SK-N-SH (cell line): ENCODE results near the gene ANKS1B. TPM values are rescaled to one million over a fixed set of nuclear protein-coding genes. Genes with fewer than 3 reads are reported as not detected.

Experiments used
- CTCF ChIA-PET: fragments of 300-600, 350-600 bp; formaldehyde crosslinking; extraction: SDS; loops from one replicate; lab custom pipeline; 2021; lab: Yijun Ruan, JAX
- POLR2A ChIA-PET: fragments of 350-600 bp; sonication (Branson Sonifier 250); formaldehyde crosslinking; extraction: SDS; loops from one replicate; lab custom pipeline; 2020; ENCODE audit warnings: antibody characterized with exemption, inconsistent platforms; lab: Yijun Ruan, JAX
- DNase-seq: peaks from one replicate; pipeline ENCODE4 v3.0.0; 2012
- H2AFZ ChIP-seq: fragments of 200-600 bp; sonication (generic); 2 replicates; pipeline ENCODE4 v1.8.1; 2016; ENCODE audit warnings: antibody characterized with exemption, mild to moderate bottlenecking, low read depth
- H3F3A ChIP-seq: fragments of 200-600 bp; sonication (generic); replicated peaks from 2 replicates; pipeline ENCODE3; 2016; ENCODE audit warnings: antibody characterized with exemption, mild to moderate bottlenecking; ENCODE audit not compliant: insufficient read depth
- H3K27ac ChIP-seq, 2 experiments: fragments of 200-500 bp in 1 of 2; fragments of 200-600 bp in 1 of 2; sonication (Bioruptor generic) in 1 of 2; sonication (generic), shearing (Covaris generic) in 1 of 2; 2 replicates each; pipeline versions ENCODE4 v1.5.1 to v1.6.1; 2014 to 2016; ENCODE audit warnings: low read depth in 2 of 2, inconsistent platforms in 1 of 2, low read length in 1 of 2, mild to moderate bottlenecking in 1 of 2, mixed read lengths in 1 of 2
- H3K27me3 ChIP-seq: fragments of 200-600 bp; sonication (generic), shearing (Covaris generic); 2 replicates; pipeline ENCODE4 v1.6.1; 2016; ENCODE audit warnings: mixed run types; ENCODE audit not compliant: insufficient read depth
- H3K36me3 ChIP-seq, 2 experiments: fragments of 200-500 bp in 1 of 2; fragments of 200-600 bp in 1 of 2; sonication (Bioruptor generic) in 1 of 2; sonication (generic) in 1 of 2; replicated peaks in 1 of 2; 2 replicates each; pipeline versions ENCODE3 to v1.5.1; 2014 to 2016; ENCODE audit warnings: low read length in 1 of 2, mild to moderate bottlenecking in 1 of 2; ENCODE audit not compliant: insufficient read depth in 2 of 2, control insufficient read depth in 1 of 2
- H3K4me1 ChIP-seq, 2 experiments: fragments of 200-500 bp in 1 of 2; fragments of 200-600 bp in 1 of 2; sonication (Bioruptor generic) in 1 of 2; sonication (generic), shearing (Covaris generic) in 1 of 2; 2 replicates each; pipeline versions ENCODE4 v1.5.1 to v1.6.1; 2014 to 2016; ENCODE audit warnings: low read depth in 1 of 2, low read length in 1 of 2, mixed run types in 1 of 2; ENCODE audit not compliant: insufficient read depth in 2 of 2, control insufficient read depth in 1 of 2
- H3K4me2 ChIP-seq: fragments of 200-600 bp; sonication (generic), shearing (Covaris generic); 2 replicates; pipeline ENCODE4 v1.6.1; 2017; ENCODE audit warnings: mixed run types
- H3K4me3 ChIP-seq, 2 experiments: fragments of 200-500 bp in 1 of 2; fragments of 200-600 bp in 1 of 2; sonication (Bioruptor generic) in 1 of 2; sonication (generic), shearing (Covaris generic) in 1 of 2; 2 replicates each; pipeline versions ENCODE4 v1.5.1 to v1.8.1; 2014 to 2016; ENCODE audit warnings: low read depth in 2 of 2, inconsistent platforms in 1 of 2, low read length in 1 of 2, mild to moderate bottlenecking in 1 of 2, mixed read lengths in 1 of 2, moderate library complexity in 1 of 2
- H3K79me2 ChIP-seq: fragments of 200-600 bp; sonication (generic); 2 replicates; pipeline ENCODE4 v1.8.1; 2017; ENCODE audit warnings: mild to moderate bottlenecking; ENCODE audit not compliant: insufficient read depth
- H3K9ac ChIP-seq: fragments of 200-600 bp; sonication (generic); 2 replicates; pipeline ENCODE4 v1.6.1; 2017; ENCODE audit warnings: mixed run types
- H3K9me2 ChIP-seq: fragments of 200-600 bp; sonication (generic); 2 replicates; pipeline ENCODE4 v1.6.1; 2017; ENCODE audit warnings: mixed run types
- H3K9me3 ChIP-seq: fragments of 200-600 bp; sonication (generic); 2 replicates; pipeline ENCODE4 v1.6.1; 2017; ENCODE audit warnings: mixed run types, mild to moderate bottlenecking, moderate library complexity
- H4K20me1 ChIP-seq: fragments of 200-600 bp; sonication (generic); 2 replicates; pipeline ENCODE4 v1.6.1; 2017; ENCODE audit warnings: mild to moderate bottlenecking, mixed run types; ENCODE audit not compliant: insufficient read depth
- EP300 ChIP-seq, 2 experiments: IDR thresholded peaks; 2 replicates each; pipeline versions ENCODE4 v1.4.0 to v1.6.1; 2012; ENCODE audit warnings: borderline replicate concordance in 1 of 2, low read depth in 1 of 2, low read length in 1 of 2
- FOXJ3 ChIP-seq: sonication (generic); formaldehyde crosslinking; IDR thresholded peaks from 2 replicates; pipeline ENCODE4 v1.5.1; 2020; ENCODE audit warnings: mild to moderate bottlenecking, missing genetic modification reagents
- FOXM1 ChIP-seq: IDR thresholded peaks from 2 replicates; pipeline ENCODE4 v1.4.0; 2012; ENCODE audit warnings: low read depth, mild to moderate bottlenecking
- GATA2 ChIP-seq: sonication (generic); formaldehyde crosslinking; IDR thresholded peaks from 2 replicates; pipeline ENCODE4 v1.5.0; 2020; ENCODE audit warnings: mild to moderate bottlenecking, missing genetic modification reagents
- MXI1 ChIP-seq: IDR thresholded peaks from 2 replicates; pipeline ENCODE4 v1.6.1; 2012; ENCODE audit warnings: mild to moderate bottlenecking, low read depth, low read length, improper control_type of control experiment
- POLR2AphosphoS5 ChIP-seq: IDR thresholded peaks from 2 replicates; pipeline ENCODE4 v1.6.1; 2012; ENCODE audit warnings: low read depth, low read length
- RAD21 ChIP-seq: IDR thresholded peaks from 2 replicates; pipeline ENCODE4 v1.6.1; 2012; ENCODE audit warnings: mild to moderate bottlenecking, low read length
- RCOR1 ChIP-seq: fragments of 150-350 bp; IDR thresholded peaks from 2 replicates; pipeline ENCODE4 v1.6.1; 2017; ENCODE audit warnings: antibody characterized with exemption, low read length
- SIN3A ChIP-seq: IDR thresholded peaks from 2 replicates; pipeline ENCODE4 v1.6.1; 2012; ENCODE audit warnings: low read depth, mild to moderate bottlenecking, low read length, moderate library complexity, borderline replicate concordance
- SMC3 ChIP-seq: IDR thresholded peaks from 2 replicates; pipeline ENCODE4 v1.6.1; 2012; ENCODE audit warnings: low read depth, low read length, improper control_type of control experiment
- TCF12 ChIP-seq: IDR thresholded peaks from 2 replicates; pipeline ENCODE4 v1.4.0; 2012
- TEAD4 ChIP-seq: IDR thresholded peaks from 2 replicates; pipeline ENCODE4 v1.4.0; 2012; ENCODE audit warnings: mild to moderate bottlenecking, borderline replicate concordance; ENCODE audit not compliant: insufficient read depth
- WGBS: methylation state at CpG from one replicate; pipeline ENCODE4 v1.1.6; 2017; ENCODE audit warnings: low lambda C conversion rate; 5-methylcytosine and 5-hydroxymethylcytosine counted together
- polyA plus RNA-seq, 3 experiments: library from polyadenylated mRNA; depleted of rRNA; stranded (reverse); fragments of >200 nt; gene quantifications; 2 replicates each; pipeline ENCODE4 v1.2.3, GENCODE V29; 2012
- TF ChIP-seq, protein P1 (sequence below): fragments of 200-600 bp; sonication (generic); IDR thresholded peaks from 2 replicates; pipeline ENCODE4 v1.6.1; 2017; ENCODE audit warnings: antibody characterized with exemption, mild to moderate bottlenecking, moderate library complexity
- TF ChIP-seq, protein P2 (sequence below): IDR thresholded peaks from 2 replicates; pipeline ENCODE4 v1.4.0; 2012; ENCODE audit warnings: low read depth
- TF ChIP-seq, protein P3 (sequence below): IDR thresholded peaks from 2 replicates; pipeline ENCODE4 v1.4.0; 2012; ENCODE audit warnings: low read depth, borderline replicate concordance
- TF ChIP-seq, protein P4 (sequence below): IDR thresholded peaks from 2 replicates; pipeline ENCODE4; 2012
- TF ChIP-seq, protein P5 (sequence below): IDR thresholded peaks from 2 replicates; pipeline ENCODE4 v1.4.0; 2012; ENCODE audit warnings: low read depth, borderline replicate concordance

Gene ANKS1B
- polyA plus RNA-seq, 1 of the 3 experiments (the other 2 are of a cell fraction), result 1.8 TPM

DNA sequence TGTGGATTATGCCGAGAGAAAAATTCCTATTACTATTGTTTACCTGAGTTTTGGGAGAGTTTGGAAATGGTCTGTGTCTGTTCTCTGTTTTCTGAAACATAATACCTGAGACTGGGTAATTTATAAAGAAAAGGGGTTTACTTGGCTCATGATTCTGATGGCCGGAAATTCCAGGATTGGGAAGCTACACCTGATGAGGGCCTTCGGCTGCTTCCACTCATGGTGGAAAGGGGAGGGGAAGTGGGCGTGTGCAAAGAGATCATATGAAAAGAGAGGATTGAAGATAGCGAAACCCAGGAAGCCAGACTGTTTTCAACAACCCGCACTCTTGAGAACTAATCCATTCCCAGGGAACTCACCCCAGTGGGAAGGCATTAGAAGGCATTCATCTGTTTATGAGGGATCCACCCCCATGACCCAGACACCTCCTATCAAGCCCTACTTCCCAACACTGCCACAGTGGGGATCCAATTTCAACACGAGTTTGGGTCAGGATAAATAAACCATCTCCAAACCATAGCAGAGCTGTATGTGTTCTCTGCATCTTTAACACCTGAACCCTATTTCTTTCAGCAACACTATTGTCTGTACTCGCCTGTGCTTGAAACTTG lies 1288.6 kb downstream of the ANKS1B start:
- no peaks in the 10 kb centered on the region for H4K20me1 ChIP-seq
- TF ChIP-seq, protein P1, sequence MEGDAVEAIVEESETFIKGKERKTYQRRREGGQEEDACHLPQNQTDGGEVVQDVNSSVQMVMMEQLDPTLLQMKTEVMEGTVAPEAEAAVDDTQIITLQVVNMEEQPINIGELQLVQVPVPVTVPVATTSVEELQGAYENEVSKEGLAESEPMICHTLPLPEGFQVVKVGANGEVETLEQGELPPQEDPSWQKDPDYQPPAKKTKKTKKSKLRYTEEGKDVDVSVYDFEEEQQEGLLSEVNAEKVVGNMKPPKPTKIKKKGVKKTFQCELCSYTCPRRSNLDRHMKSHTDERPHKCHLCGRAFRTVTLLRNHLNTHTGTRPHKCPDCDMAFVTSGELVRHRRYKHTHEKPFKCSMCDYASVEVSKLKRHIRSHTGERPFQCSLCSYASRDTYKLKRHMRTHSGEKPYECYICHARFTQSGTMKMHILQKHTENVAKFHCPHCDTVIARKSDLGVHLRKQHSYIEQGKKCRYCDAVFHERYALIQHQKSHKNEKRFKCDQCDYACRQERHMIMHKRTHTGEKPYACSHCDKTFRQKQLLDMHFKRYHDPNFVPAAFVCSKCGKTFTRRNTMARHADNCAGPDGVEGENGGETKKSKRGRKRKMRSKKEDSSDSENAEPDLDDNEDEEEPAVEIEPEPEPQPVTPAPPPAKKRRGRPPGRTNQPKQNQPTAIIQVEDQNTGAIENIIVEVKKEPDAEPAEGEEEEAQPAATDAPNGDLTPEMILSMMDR, result no peak
- TF ChIP-seq EP300 (IDR thresholded peaks at IDR 0.05; ENCODE audit: borderline replicate concordance in 1 of 2, low read depth in 1 of 2, low read length in 1 of 2), result no peak
- no peak for TF ChIP-seq POLR2AphosphoS5
- TF ChIP-seq, protein P2, sequence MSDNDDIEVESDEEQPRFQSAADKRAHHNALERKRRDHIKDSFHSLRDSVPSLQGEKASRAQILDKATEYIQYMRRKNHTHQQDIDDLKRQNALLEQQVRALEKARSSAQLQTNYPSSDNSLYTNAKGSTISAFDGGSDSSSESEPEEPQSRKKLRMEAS, result no peak
- TF ChIP-seq, protein P3, sequence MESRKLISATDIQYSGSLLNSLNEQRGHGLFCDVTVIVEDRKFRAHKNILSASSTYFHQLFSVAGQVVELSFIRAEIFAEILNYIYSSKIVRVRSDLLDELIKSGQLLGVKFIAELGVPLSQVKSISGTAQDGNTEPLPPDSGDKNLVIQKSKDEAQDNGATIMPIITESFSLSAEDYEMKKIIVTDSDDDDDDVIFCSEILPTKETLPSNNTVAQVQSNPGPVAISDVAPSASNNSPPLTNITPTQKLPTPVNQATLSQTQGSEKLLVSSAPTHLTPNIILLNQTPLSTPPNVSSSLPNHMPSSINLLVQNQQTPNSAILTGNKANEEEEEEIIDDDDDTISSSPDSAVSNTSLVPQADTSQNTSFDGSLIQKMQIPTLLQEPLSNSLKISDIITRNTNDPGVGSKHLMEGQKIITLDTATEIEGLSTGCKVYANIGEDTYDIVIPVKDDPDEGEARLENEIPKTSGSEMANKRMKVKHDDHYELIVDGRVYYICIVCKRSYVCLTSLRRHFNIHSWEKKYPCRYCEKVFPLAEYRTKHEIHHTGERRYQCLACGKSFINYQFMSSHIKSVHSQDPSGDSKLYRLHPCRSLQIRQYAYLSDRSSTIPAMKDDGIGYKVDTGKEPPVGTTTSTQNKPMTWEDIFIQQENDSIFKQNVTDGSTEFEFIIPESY, result no peak
- TF ChIP-seq, protein P4, sequence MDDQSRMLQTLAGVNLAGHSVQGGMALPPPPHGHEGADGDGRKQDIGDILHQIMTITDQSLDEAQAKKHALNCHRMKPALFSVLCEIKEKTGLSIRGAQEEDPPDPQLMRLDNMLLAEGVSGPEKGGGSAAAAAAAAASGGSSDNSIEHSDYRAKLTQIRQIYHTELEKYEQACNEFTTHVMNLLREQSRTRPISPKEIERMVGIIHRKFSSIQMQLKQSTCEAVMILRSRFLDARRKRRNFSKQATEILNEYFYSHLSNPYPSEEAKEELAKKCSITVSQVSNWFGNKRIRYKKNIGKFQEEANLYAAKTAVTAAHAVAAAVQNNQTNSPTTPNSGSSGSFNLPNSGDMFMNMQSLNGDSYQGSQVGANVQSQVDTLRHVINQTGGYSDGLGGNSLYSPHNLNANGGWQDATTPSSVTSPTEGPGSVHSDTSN, result no peak
- no peak for TF ChIP-seq FOXM1
- no peak for TF ChIP-seq RAD21
- TF ChIP-seq, protein P5, sequence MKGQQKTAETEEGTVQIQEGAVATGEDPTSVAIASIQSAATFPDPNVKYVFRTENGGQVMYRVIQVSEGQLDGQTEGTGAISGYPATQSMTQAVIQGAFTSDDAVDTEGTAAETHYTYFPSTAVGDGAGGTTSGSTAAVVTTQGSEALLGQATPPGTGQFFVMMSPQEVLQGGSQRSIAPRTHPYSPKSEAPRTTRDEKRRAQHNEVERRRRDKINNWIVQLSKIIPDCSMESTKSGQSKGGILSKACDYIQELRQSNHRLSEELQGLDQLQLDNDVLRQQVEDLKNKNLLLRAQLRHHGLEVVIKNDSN, result no peak
- TF ChIP-seq SIN3A, result no peak
- no peak for TF ChIP-seq TCF12
- TF ChIP-seq TEAD4, result no peak
- no peak for TF ChIP-seq FOXJ3 (CRISPR knock-in tag)
- TF ChIP-seq MXI1, result no peak
- no peak for TF ChIP-seq GATA2 (CRISPR knock-in tag)
- no peak for TF ChIP-seq SMC3
- TF ChIP-seq RCOR1, result no peak
- 83% methylated on average over 8 of the region's 8 CpGs for WGBS

More for the DNA sequence above, 1288.6 kb downstream of the ANKS1B start:
- peaks cover 21% of the 10 kb centered on the region for H3F3A ChIP-seq
- H3K9ac ChIP-seq, result no peak overlapping the region
- peaks cover 10 to 64% of the 10 kb centered on the region in 2 experiments for H3K36me3 ChIP-seq
- H3K4me2 ChIP-seq, result no peak overlapping the region
- POLR2A ChIA-PET, result no interaction called here
- H3K9me2 ChIP-seq, result no peaks in the 10 kb centered on the region
- H3K27ac ChIP-seq, result no peak overlapping the region
- H3K9me3 ChIP-seq, result 0 out of 2 replicates have a peak, but pooled peaks cover 3% of the 10 kb centered on the region
- no peak for DNase-seq
- H3K79me2 ChIP-seq, result peaks cover 4% of the 10 kb centered on the region; the same call in 1 of the 2 replicates
- peaks cover 0 to 3% of the 10 kb centered on the region in 2 experiments; a peak in 2 of 4 replicates for H3K4me1 ChIP-seq
- H3K27me3 ChIP-seq, result no peaks in the 10 kb centered on the region
- no peak overlapping the region for H3K4me3 ChIP-seq
- no peak overlapping the region for H2AFZ ChIP-seq
- CTCF ChIA-PET, result interaction anchor here (0.8 to 2.5 kb wide), 2 partner anchors 13 to 303 kb away, joined by 3 to 10 read pairs; no protein-coding TSS in a partner anchor
